Adrenal gland (tissue), 5 donors: ENCODE results near the gene NACAD.

ENCODE experiments used
- POLR2A ChIP-seq, 2 donors: fragments of 450-650 bp; IDR thresholded peaks; one replicate each; pipeline ENCODE4 v1.6.1; 2017; ENCODE audit warnings: antibody characterized with exemption in 2 of 2, mild to moderate bottlenecking in 2 of 2, moderate library complexity in 1 of 2
- TF ChIP-seq, protein P1 (sequence below), 6 experiments: fragments of 450-650 bp in 4 of 6; fragments of 200-600 bp in 2 of 6; sonication (generic) in 1 of 6; IDR thresholded peaks; 1 replicate in 5 of 6; 2 replicates in 1 of 6; pipeline versions ENCODE4 v1.5.1 to v1.8.0; 2016 to 2021; ENCODE audit warnings: antibody characterized with exemption in 6 of 6, mild to moderate bottlenecking in 2 of 6, moderate library complexity in 1 of 6
- donor health status: DM: no; HTN: no; CAD: no.

DNA sequence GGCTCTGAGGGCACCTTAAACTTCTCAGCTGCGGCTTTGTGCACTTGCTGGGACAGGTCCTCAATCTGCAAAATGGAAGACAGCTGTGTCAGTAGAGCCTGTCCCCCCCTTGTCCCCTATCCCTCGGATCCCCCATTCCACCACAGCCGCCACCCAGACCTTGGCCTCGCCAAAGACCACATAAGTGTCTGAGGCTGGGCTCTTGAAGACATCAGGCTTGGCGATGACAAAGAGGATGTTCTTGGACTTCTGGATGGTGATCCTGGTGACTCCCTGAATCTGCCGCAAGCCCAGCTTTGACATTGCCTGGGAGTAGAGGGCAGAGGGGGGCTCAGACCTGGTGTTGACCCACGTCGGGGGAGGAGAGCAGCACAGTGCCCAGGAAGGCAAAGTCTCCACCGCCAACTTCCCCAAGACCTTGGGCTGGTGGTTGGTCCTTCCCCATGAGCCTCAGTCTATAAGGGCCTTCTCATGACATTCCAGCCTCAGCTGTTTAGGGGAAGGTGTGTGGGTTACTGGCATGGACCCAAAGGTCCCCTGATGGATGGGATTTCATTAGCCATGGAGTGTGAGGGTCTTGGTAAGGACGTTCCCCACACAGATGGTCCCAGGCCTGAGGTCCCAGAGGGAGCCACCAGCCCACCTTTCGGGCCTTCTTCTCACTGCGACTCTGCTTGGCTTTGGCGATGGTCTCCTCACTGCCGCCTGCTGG lies 7.7 kb downstream of the NACAD start:
- TF ChIP-seq POLR2A (IDR thresholded peaks at IDR 0.05): no peak
- TF ChIP-seq, protein P1, sequence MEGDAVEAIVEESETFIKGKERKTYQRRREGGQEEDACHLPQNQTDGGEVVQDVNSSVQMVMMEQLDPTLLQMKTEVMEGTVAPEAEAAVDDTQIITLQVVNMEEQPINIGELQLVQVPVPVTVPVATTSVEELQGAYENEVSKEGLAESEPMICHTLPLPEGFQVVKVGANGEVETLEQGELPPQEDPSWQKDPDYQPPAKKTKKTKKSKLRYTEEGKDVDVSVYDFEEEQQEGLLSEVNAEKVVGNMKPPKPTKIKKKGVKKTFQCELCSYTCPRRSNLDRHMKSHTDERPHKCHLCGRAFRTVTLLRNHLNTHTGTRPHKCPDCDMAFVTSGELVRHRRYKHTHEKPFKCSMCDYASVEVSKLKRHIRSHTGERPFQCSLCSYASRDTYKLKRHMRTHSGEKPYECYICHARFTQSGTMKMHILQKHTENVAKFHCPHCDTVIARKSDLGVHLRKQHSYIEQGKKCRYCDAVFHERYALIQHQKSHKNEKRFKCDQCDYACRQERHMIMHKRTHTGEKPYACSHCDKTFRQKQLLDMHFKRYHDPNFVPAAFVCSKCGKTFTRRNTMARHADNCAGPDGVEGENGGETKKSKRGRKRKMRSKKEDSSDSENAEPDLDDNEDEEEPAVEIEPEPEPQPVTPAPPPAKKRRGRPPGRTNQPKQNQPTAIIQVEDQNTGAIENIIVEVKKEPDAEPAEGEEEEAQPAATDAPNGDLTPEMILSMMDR (IDR thresholded peaks at IDR 0.05): no peak
